ENCODE results near the gene VPS35. TPM values are rescaled to one million over a fixed set of nuclear protein-coding genes. Genes with fewer than 3 reads are reported as not detected.

The VPS35 gene
- total RNA-seq, 1 experiment from 2014 or later, result 70.4 TPM

GRCh38 chr16:46614006-46614405, 75.0 kb downstream of the VPS35 start:
- H4K5ac ChIP-seq (ENCODE audit: insufficient read length, low read depth, low read length), result no peak overlapping the region
- Mint-ChIP-seq H3K27me3 (ENCODE audit: low read depth) (no peaks in the 10 kb centered on the region), H3K9me3 (no peaks in the 10 kb centered on the region), H3K36me3 (ENCODE audit: insufficient read depth in 1 of 3, low read depth in 3 of 3) (peaks cover 34 to 56% (median 55%) of the 10 kb centered on the region in 3 experiments), H3K4me3 (no peak overlapping the region), H3K27ac (no peak overlapping the region), H3K4me1 (peaks cover 5 to 6% of the 10 kb centered on the region in 2 experiments; a peak in 3 of 4 replicates)
- WGBS (ENCODE audit: extremely low coverage, insufficient read length, low lambda C conversion rate), result no CpG with 5 or more reads among the region's 4 CpGs
- no peak overlapping the region for H2AFZ ChIP-seq (ENCODE audit: low read length)
- no peak for DNase-seq
- no peak overlapping the region for H3K56ac ChIP-seq (ENCODE audit: insufficient read length, low read depth, low read length)
- H3T11ph ChIP-seq (ENCODE audit: low read length), result no peak overlapping the region
- H2BK12ac ChIP-seq (ENCODE audit: insufficient read length, low read depth, low read length), result no peak overlapping the region
- H3K27ac ChIP-seq (ENCODE audit: insufficient read length, low read depth, low read length), result no peak overlapping the region
- no peak overlapping the region for H4K8ac ChIP-seq (replicated peaks; ENCODE audit: insufficient read length, low read depth, low read length)
- H4K91ac ChIP-seq (ENCODE audit: insufficient read length, low read depth, low read length), result no peak overlapping the region
- TF ChIP-seq CTCF (conservative IDR thresholded peaks at IDR 0.05), result no peak
- H2BK15ac ChIP-seq (ENCODE audit: low read depth, low read length), result no peak overlapping the region
- H2BK5ac ChIP-seq (ENCODE audit: insufficient read length, low read length), result no peak overlapping the region
- H2AK5ac ChIP-seq (ENCODE audit: insufficient read length, low read length), result no peak overlapping the region
- H3K4me2 ChIP-seq (ENCODE audit: insufficient read depth, insufficient read length, low read length), result no peak overlapping the region
- H3K18ac ChIP-seq (ENCODE audit: insufficient read length, low read depth, low read length), result no peak overlapping the region
- H3K9me3 ChIP-seq (ENCODE audit: control insufficient read depth, low read depth, low read length), result no peaks in the 10 kb centered on the region
- no peaks in the 10 kb centered on the region for H3K27me3 ChIP-seq (ENCODE audit: insufficient read depth, low read length)
- no peaks in the 10 kb centered on the region for H4K20me1 ChIP-seq (ENCODE audit: control insufficient read depth, insufficient read depth, insufficient read length)
- H3K4ac ChIP-seq (ENCODE audit: low read depth, low read length), result no peak overlapping the region
- H3K23ac ChIP-seq (ENCODE audit: insufficient read length, low read depth, low read length), result no peak overlapping the region
- no peaks in the 10 kb centered on the region for H3K79me2 ChIP-seq (ENCODE audit: insufficient read depth, low read length)
- no peaks in the 10 kb centered on the region for H3K23me2 ChIP-seq (ENCODE audit: insufficient read length, low read depth, low read length, poor library complexity, severe bottlenecking)
- H2BK120ac ChIP-seq (ENCODE audit: low read depth, low read length, poor library complexity, severe bottlenecking), result no peak overlapping the region
- H3K79me1 ChIP-seq (ENCODE audit: insufficient read depth, low read depth, low read length, poor library complexity, severe bottlenecking), result no peaks in the 10 kb centered on the region
- no peak overlapping the region for H3K14ac ChIP-seq (ENCODE audit: insufficient read depth, low read length)
- no peak overlapping the region for H3K9ac ChIP-seq (ENCODE audit: extremely low read depth, insufficient read length, low read length)
- no peaks in the 10 kb centered on the region for H3K4me1 ChIP-seq (ENCODE audit: insufficient read depth, low read length)
- no peak overlapping the region for H2BK20ac ChIP-seq (ENCODE audit: low read depth, low read length, poor library complexity, severe bottlenecking)
